Activated CD4-positive, alpha-beta T cell treated with anti-CD3 and anti-CD28 coated beads, Interleukin-2, amount 10 ng/mL, durations not matched to agents 7 days and 5 days (primary cell): Measurements from ENCODE around the gene PXYLP1. TPM values are rescaled to one million over a fixed set of nuclear protein-coding genes. Genes with fewer than 3 reads are reported as not detected.

Experiments used
- CTCF ChIA-PET: fragments of 350-600 bp; sonication (Branson Sonifier 250); formaldehyde crosslinking; loops from one replicate; lab custom pipeline; 2021; ENCODE audit warnings: antibody characterized with exemption; lab: Charles Lee
- POLR2A ChIA-PET: fragments of 350-600 bp; sonication (Branson Sonifier 250); formaldehyde crosslinking; loops from one replicate; lab custom pipeline; 2021; ENCODE audit warnings: antibody characterized with exemption; lab: Charles Lee
- DNase-seq: peaks from one replicate; pipeline ENCODE4 v3.0.0-alpha.2; 2020
- H3K27ac Mint-ChIP-seq: one replicate; pipeline ENCODE4 v1.8.0; 2021; ENCODE audit warnings: mild to moderate bottlenecking, moderate library complexity, mixed read lengths
- H3K27me3 Mint-ChIP-seq: one replicate; pipeline ENCODE4 v1.8.0; 2021; ENCODE audit warnings: mixed read lengths
- H3K36me3 Mint-ChIP-seq: one replicate; pipeline ENCODE4 v1.8.0; 2021; ENCODE audit warnings: low read depth, mixed read lengths
- H3K4me1 Mint-ChIP-seq: one replicate; pipeline ENCODE4 v1.8.0; 2021; ENCODE audit warnings: mixed read lengths
- H3K4me3 Mint-ChIP-seq: one replicate; pipeline ENCODE4 v1.8.0; 2021; ENCODE audit warnings: mild to moderate bottlenecking, moderate library complexity, mixed read lengths
- H3K9me3 Mint-ChIP-seq: one replicate; pipeline ENCODE4 v1.8.0; 2021; ENCODE audit warnings: mixed read lengths
- total RNA-seq, 2 experiments: library from RNA; stranded (reverse); gene quantifications; one replicate each; pipeline ENCODE4 v1.2.3, GENCODE V29; 2021

PXYLP1 gene
- total RNA-seq, 2 experiments from 2014 or later, result 11.9 to 12.1 TPM

DNA sequence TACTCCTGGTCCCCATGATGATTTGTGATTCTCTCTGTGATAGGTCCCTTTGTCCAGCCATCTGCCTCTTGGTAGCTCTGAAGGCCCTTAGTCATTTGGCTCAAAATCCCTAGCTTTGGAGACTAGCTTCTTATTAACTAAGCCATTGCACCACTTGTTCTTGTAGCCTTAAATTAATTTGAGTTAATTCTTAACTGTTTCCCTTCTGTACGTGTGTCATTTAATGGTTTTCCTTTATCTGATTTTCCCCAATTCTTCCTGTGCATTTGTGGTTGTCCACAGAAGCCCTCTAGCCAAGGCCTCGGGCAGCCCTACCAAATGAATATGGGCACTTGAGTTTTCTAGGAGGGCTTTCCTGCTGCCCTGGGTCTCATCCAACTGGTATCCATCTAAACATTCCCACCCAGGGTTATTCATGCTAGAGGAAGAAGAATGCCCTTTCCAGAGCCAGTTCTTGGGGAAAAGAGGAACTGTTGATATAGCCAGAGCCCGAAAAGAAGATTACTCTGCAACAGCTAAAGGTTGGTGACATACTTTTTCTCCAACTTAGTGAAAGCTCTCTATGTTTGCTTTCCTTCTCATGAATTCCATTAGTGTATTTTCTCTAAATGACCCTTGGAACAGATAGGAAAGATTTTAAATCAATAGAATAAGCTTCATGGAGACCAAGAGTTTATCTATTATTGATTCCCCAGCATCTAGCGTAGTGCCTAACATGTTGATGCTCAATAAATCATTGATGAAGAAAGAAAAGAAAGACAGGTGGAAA, 92.5 kb downstream of the PXYLP1 start:
- ChIA-PET POLR2A (no interaction called here), CTCF (interaction anchor here (1.2 to 2.7 kb wide), 4 partner anchors 8 to 117 kb away, joined by 3 to 17 read pairs (median 5); no protein-coding TSS in a partner anchor)
- H3K36me3 Mint-ChIP-seq, result peaks cover 10% of the 10 kb centered on the region
- H3K27me3 Mint-ChIP-seq, result no peaks in the 10 kb centered on the region
- peaks cover 10% of the 10 kb centered on the region for H3K9me3 Mint-ChIP-seq
- peaks cover 16% of the 10 kb centered on the region for H3K4me1 Mint-ChIP-seq
- H3K27ac Mint-ChIP-seq, result no peak overlapping the region
- DNase-seq, result no peak
- H3K4me3 Mint-ChIP-seq, result no peak overlapping the region

DNA sequence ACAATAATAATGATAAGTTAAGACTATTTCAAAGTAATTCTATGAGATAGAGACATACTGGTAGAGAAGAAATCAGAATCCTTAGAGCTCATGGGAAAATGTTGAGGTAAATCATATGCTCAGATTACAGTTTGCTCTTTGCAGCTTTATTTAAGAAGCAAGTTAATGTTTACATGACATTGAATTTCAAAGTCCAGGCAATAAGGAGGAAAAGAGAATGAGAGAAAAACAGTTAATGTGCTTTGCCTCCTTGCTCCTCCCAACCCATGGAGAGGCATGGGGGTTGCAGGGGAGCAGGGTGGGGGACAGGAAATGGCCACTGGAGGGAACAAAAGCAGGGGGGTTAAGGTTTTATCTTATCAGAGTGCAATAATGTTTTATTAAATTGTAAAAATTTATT, 94.5 kb downstream of the PXYLP1 start:
- Mint-ChIP-seq H3K9me3 (no peaks in the 10 kb centered on the region), H3K36me3 (no peaks in the 10 kb centered on the region), H3K27me3 (no peaks in the 10 kb centered on the region), H3K4me1 (peaks cover 5% of the 10 kb centered on the region), H3K27ac (no peak overlapping the region), H3K4me3 (no peak overlapping the region)
- DNase-seq, result no peak
- ChIA-PET CTCF (no interaction called here), POLR2A (interaction anchor here (0.6 kb wide), 1 partner anchor 161 kb away, joined by 3 read pairs; no protein-coding TSS in a partner anchor)

DNA sequence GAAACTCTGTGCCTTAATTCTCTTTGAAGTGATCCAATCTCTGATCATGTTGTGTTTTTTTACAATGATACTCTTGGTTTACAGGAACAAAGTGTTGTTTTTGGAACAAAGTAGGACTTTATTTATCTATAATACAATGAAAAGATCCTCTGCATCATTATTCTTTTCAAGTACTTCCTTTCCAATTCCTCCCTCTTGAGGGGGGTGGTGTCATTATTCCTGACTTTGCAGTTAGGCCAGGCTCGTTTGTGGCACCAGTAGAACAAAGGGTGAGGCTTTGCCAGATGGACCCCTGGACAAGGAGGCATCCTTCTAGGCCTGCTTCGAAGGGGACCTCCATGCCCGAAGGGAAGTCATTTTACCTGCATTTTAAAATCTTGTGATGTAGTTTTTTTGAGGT, 95.0 kb downstream of the PXYLP1 start:
- DNase-seq, result no peak
- POLR2A ChIA-PET, result no interaction called here
- H3K4me3 Mint-ChIP-seq, result no peak overlapping the region
- peaks cover under 1% of the 10 kb centered on the region for H3K4me1 Mint-ChIP-seq
- no peaks in the 10 kb centered on the region for H3K9me3 Mint-ChIP-seq
- H3K27me3 Mint-ChIP-seq, result no peaks in the 10 kb centered on the region
- no peak overlapping the region for H3K27ac Mint-ChIP-seq
- CTCF ChIA-PET, result no interaction called here
- no peaks in the 10 kb centered on the region for H3K36me3 Mint-ChIP-seq

DNA sequence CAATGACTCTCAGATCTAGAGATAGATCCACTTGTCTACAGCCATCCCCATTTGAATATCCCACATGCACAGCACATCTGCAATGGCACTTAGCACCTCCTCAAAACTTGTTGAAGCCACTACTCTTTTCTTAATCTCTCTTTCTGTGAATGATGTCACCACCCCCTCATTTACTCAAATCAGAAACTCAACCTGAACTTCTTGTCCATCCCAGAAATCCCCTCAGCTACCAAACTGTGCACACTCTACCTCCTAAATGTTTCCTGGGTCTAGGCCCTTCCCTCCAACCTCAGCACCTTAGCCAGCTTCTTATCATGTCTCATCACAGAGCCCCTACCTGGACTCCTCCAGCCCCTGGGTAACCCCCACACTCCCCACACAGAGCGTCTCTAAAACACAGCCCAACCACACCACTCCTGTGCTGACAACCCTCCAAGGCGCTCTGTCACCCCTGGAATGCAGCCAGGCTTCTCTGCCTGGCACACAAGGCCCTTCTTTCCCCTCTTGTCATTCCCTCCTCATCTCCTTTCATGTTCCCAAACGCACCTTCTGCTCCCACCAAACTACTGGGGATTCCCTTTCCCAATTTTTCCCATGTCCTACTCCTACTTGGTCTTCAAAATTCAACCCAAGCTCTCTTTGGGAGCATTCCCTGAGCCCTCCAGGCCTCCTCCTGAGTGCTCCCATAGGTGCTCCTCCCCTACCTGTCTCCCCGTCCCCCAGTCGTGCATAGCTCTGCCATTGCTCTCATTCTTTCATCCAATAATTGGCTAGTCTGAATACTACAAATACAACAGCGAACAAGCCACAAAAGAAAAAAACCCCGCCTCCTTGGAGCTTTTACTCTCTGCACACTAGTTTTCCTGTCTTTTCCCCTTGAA, 96.9 kb downstream of the PXYLP1 start:
- no peak for DNase-seq

DNA sequence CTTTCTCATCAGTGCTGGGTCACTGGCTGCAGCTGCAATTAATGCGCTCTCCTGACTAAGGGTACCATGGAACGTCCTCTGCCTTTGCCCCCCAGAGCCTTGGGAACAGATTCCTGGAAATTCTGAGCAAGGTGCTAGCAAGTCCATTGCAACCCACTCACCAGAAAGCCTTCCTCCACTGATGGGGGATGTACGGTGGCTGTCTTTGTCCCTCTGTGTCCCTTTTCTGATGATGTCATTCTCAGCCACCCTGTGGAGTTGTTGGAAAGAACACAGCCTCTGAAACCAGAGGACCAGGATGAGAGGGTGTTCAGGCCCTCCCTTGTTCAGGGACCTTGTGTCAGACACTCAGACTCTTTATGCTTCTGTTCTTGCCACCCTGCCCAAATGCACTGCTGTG, 98.6 kb downstream of the PXYLP1 start:
- POLR2A ChIA-PET, result no interaction called here
- CTCF ChIA-PET, result no interaction called here
- Mint-ChIP-seq H3K4me1 (no peaks in the 10 kb centered on the region), H3K27me3 (no peaks in the 10 kb centered on the region), H3K27ac (no peak overlapping the region), H3K4me3 (no peak overlapping the region), H3K36me3 (no peaks in the 10 kb centered on the region), H3K9me3 (no peaks in the 10 kb centered on the region)
- no peak for DNase-seq

More for the DNA sequence above, 96.9 kb downstream of the PXYLP1 start:
- H3K9me3 Mint-ChIP-seq, result no peaks in the 10 kb centered on the region
- no peaks in the 10 kb centered on the region for H3K4me1 Mint-ChIP-seq
- no peak overlapping the region for H3K27ac Mint-ChIP-seq
- no peak overlapping the region for H3K4me3 Mint-ChIP-seq
- CTCF ChIA-PET, result interaction anchor here (1.2 kb wide), 1 partner anchor 17 kb away, joined by 3 read pairs; no protein-coding TSS in a partner anchor
- POLR2A ChIA-PET, result no interaction called here
- no peaks in the 10 kb centered on the region for H3K36me3 Mint-ChIP-seq
- H3K27me3 Mint-ChIP-seq, result no peaks in the 10 kb centered on the region

DNA sequence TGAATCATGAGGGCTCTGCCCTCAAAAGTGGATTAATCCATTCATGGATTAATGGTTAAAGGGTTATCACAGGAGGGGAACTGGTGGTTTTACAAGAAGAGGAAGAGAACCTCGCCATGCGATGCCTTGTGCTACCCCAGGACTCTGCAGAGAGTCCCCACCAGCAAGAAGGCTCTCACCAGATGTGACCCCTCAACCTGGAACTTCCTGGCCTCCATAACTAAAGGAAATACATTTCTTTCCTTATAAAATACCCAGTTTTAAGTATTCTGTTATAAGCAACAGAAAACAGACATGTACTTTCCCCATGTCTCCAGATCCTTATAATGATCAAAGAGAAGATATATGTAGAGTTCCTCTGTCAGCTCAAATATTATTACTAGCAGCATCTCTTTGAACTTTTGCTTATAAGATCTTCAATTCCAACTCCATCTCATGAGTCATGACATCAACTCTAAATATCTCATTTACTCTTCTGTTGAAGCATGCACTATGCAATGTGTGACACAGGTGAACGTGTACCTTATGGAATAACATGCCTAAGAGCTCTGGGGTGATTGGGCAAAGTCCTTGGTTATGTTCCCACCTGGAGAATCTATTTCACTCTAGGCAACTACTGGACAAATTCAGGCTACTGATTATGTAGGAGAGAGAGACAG, 99.2 kb downstream of the PXYLP1 start:
- Mint-ChIP-seq H3K36me3 (no peaks in the 10 kb centered on the region), H3K27ac (no peak overlapping the region), H3K27me3 (no peaks in the 10 kb centered on the region), H3K4me3 (no peak overlapping the region), H3K4me1 (no peaks in the 10 kb centered on the region), H3K9me3 (no peaks in the 10 kb centered on the region)
- CTCF ChIA-PET, result interaction anchor here (1.0 to 1.5 kb wide), 2 partner anchors 8 to 111 kb away, joined by 5 to 7 read pairs; no protein-coding TSS in a partner anchor
- POLR2A ChIA-PET, result no interaction called here
- no peak for DNase-seq

DNA sequence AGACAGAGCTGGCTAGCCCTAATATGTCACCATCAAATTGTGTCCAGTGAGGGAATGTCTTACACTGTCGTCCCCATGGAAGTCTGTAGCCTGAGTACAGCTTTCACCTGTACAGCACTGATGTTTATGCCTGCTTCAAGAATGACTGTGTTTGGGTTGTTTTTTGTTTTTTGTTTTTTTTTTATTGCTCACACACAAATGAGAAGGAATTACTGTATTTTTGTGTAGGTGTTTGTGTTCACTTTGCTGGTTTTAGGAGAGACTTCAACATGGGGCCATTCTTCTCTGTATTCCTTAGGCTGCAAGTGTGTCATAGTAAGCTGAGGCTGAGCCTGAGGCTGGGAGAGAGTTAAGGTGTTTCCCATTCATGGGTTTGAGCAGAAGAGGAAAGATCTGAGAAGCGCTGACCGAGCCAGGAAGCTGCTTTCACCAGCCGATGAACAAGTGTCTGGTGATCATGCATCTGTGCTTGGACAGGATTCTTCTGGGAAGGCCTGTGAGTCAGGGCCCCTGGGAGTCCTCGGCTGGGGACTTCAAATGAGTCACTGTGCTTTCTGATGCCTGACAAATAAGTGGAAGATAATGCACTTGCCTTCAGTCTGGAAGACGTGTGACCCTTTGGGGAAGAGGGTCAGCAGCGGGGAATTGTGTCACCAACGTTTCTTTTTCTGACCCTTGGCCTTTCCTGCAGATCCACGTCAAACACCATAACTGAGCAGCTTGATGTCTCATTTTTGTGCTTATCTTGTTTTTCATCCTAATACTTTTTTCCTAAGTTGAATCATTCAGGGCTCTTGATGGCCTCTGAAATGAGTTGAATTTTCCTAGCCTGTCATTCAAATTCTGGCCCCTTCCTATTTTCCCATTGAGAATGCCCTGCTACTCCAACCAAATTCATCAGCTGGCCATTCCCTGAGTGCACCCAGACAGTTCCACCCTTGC, 100.0 kb downstream of the PXYLP1 start:
- no peaks in the 10 kb centered on the region for H3K9me3 Mint-ChIP-seq
- POLR2A ChIA-PET, result interaction anchor here (0.6 kb wide), 1 partner anchor 107 kb away, joined by 4 read pairs; no protein-coding TSS in a partner anchor
- no peak for DNase-seq
- H3K4me3 Mint-ChIP-seq, result no peak overlapping the region
- H3K36me3 Mint-ChIP-seq, result no peaks in the 10 kb centered on the region
- CTCF ChIA-PET, result interaction anchor here (1.0 to 1.6 kb wide), 4 partner anchors 8 to 111 kb away, joined by 5 to 9 read pairs (median 7); no protein-coding TSS in a partner anchor
- H3K4me1 Mint-ChIP-seq, result no peaks in the 10 kb centered on the region
- H3K27me3 Mint-ChIP-seq, result no peaks in the 10 kb centered on the region
- H3K27ac Mint-ChIP-seq, result no peak overlapping the region

DNA sequence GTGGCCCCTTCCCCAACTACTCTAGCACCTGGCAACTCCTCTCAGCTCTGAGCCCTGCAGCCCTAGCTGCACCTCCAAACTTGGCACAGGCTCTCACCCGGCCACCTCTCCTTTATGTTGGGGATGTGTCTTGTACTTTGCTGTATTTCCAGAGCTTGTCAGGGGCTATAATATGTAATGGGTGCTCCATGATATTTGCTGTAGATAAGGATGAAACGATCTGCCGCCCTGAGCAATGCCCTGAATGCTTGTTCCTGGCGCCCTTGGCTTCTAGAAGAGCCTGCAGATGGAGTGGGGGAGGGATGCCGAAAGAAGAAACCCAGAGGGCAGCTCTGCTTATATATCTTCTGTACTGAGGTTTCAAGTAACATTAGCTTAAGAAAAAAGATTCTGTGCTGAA, 100.8 kb downstream of the PXYLP1 start:
- no peak overlapping the region for H3K4me3 Mint-ChIP-seq

DNA sequence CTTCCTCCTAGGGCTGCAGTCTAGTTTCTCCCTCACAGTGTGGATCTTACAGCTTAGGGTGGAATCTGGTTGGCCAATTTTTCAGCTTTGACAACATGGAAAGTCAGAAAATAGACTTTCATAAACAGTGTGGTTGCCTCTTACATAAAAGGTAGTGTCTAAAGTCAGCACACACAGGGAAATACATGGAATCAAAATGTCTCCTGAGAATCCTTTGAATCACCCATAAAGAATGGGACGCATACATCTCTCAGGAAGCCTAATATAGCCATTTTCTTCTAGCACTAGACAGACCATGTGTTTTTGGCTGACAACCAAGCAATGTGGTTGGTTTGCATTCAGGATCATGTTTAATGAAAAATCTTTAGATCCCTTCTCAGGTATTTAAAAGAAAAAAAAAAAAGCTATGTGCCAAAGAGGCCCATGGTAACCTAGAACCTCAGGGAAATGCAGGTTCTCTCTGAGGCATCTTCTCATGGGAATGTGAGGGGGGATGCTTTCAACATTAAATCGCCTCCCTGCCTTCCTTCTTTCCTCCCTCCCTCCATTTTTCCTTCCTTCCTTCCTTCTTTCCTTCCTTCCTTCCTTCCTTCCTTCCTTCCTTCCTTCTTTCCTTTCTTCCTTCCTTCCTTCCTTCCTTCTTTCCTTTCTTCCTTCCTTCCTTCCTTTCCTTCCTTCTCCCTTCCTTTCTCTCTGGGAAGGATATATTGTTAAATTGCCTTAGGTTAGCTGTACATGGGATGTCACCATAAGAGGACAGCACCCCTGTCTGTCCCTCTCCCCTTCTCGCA, 102.4 kb downstream of the PXYLP1 start:
- H3K27ac Mint-ChIP-seq, result no peak overlapping the region
- H3K36me3 Mint-ChIP-seq, result no peaks in the 10 kb centered on the region
- no peaks in the 10 kb centered on the region for H3K27me3 Mint-ChIP-seq
- H3K4me3 Mint-ChIP-seq, result no peak overlapping the region
- no peaks in the 10 kb centered on the region for H3K4me1 Mint-ChIP-seq
- ChIA-PET POLR2A (no interaction called here), CTCF (interaction anchor here (0.8 to 1.7 kb wide), 5 partner anchors 11 to 125 kb away, joined by 3 to 6 read pairs (median 3); no protein-coding TSS in a partner anchor)
- no peaks in the 10 kb centered on the region for H3K9me3 Mint-ChIP-seq
- DNase-seq, result no peak

More for the DNA sequence above, 100.8 kb downstream of the PXYLP1 start:
- no peaks in the 10 kb centered on the region for H3K27me3 Mint-ChIP-seq
- no peaks in the 10 kb centered on the region for H3K36me3 Mint-ChIP-seq
- no peaks in the 10 kb centered on the region for H3K4me1 Mint-ChIP-seq
- H3K9me3 Mint-ChIP-seq, result no peaks in the 10 kb centered on the region
- DNase-seq, result no peak
- CTCF ChIA-PET, result interaction anchor here (1.5 to 1.6 kb wide), 3 partner anchors 9 to 110 kb away, joined by 7 to 9 read pairs (median 7); no protein-coding TSS in a partner anchor
- no peak overlapping the region for H3K27ac Mint-ChIP-seq
- POLR2A ChIA-PET, result interaction anchor here (0.6 kb wide), 1 partner anchor 106 kb away, joined by 4 read pairs; no protein-coding TSS in a partner anchor

DNA sequence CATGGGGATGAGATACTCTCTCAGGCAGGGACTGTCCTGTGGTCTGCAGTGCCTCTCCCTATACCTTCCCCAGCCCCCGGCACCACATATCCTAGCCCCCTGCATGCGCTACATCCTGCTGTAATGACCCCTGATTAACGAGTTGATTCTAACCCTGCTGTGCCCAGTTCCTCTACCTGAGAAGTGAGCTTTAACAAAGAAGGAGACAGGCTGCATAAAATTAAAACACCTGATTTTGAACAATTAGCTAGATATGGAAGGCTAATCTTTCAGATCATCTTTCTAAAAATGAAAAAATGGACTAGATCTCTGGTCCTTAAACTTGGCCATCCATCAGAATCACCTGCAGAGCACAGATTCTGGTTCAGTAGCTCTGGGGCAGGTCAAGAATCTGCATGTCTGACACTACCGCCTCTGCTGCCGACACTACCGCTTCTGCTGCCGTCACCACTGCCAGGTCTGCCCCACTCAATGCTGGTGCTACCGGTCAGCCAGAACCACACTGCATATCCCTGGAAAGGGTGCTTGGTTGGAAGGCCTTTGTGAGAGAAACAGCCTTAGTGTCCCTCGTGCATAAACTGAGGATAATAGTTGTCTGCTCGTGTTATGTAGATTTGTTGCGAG, 103.1 kb downstream of the PXYLP1 start:
- Mint-ChIP-seq H3K36me3 (no peaks in the 10 kb centered on the region), H3K9me3 (no peaks in the 10 kb centered on the region), H3K27me3 (no peaks in the 10 kb centered on the region), H3K4me1 (no peaks in the 10 kb centered on the region), H3K4me3 (no peak overlapping the region), H3K27ac (no peak overlapping the region)
- ChIA-PET POLR2A (no interaction called here), CTCF (interaction anchor here (0.6 to 1.7 kb wide), 6 partner anchors 10 to 125 kb away, joined by 3 to 6 read pairs (median 3); no protein-coding TSS in a partner anchor)
- DNase-seq, result no peak
